IPS-20b (cell line): Measurements from ENCODE around the gene ARPC5L.

ENCODE experiments used
- H3K27ac ChIP-seq: one replicate; pipeline ENCODE4 v1.5.1; 2013; ENCODE audit warnings: low read length
- H3K27me3 ChIP-seq: 2 replicates; pipeline ENCODE4 v1.6.1; 2013; ENCODE audit warnings: mild to moderate bottlenecking, low read length, inconsistent platforms; ENCODE audit not compliant: insufficient read depth
- H3K36me3 ChIP-seq: 2 replicates; pipeline ENCODE4 v1.6.1; 2013; ENCODE audit warnings: low read depth, mild to moderate bottlenecking, inconsistent platforms, low read length, moderate library complexity; ENCODE audit not compliant: insufficient read depth
- H3K4me1 ChIP-seq: 2 replicates; pipeline ENCODE4 v1.6.1; 2013; ENCODE audit warnings: mild to moderate bottlenecking, control low read depth, inconsistent platforms, low read length, moderate library complexity; ENCODE audit not compliant: insufficient read depth
- H3K4me3 ChIP-seq: 2 replicates; pipeline ENCODE4 v1.5.1; 2013; ENCODE audit warnings: mild to moderate bottlenecking, low read length, inconsistent platforms
- H3K9ac ChIP-seq: 2 replicates; pipeline ENCODE4 v1.6.1; 2013; ENCODE audit warnings: low read depth, mild to moderate bottlenecking, inconsistent platforms, low read length, moderate library complexity
- H3K9me3 ChIP-seq: 2 replicates; pipeline ENCODE4 v1.6.1; 2013; ENCODE audit warnings: mild to moderate bottlenecking, low read depth, low read length, inconsistent platforms; ENCODE audit not compliant: insufficient read depth

ARPC5L gene

GRCh38 chr9:124875501-124875900 is 13.6 kb downstream of the ARPC5L start:
- no peak overlapping the region for H3K27ac ChIP-seq
- H3K9me3 ChIP-seq = no peaks in the 10 kb centered on the region
- no peak overlapping the region for H3K4me3 ChIP-seq
- H3K27me3 ChIP-seq = no peaks in the 10 kb centered on the region
- H3K9ac ChIP-seq = no peak overlapping the region
- peaks cover 82% of the 10 kb centered on the region for H3K36me3 ChIP-seq
- H3K4me1 ChIP-seq = peaks cover 13% of the 10 kb centered on the region; the same call in 1 of the 2 replicates

GRCh38 chr9:124877021-124877782 is 15.3 kb downstream of the ARPC5L start:
- Histone ChIP-seq H3K9ac (no peak overlapping the region), H3K4me3 (no peak overlapping the region), H3K9me3 (no peaks in the 10 kb centered on the region), H3K36me3 (peaks cover 67% of the 10 kb centered on the region), H3K27ac (no peak overlapping the region), H3K4me1 (peaks cover 19% of the 10 kb centered on the region), H3K27me3 (no peaks in the 10 kb centered on the region)

- H3K9ac ChIP-seq = no peak overlapping the region
Observed at GRCh38 chr9:124878021-124878420, 16.1 kb downstream of the ARPC5L start.

GRCh38 chr9:124878518-124878917 is 16.6 kb downstream of the ARPC5L start:
- Histone ChIP-seq H3K4me1 (peaks cover 19% of the 10 kb centered on the region), H3K27me3 (no peaks in the 10 kb centered on the region), H3K4me3 (no peak overlapping the region), H3K27ac (no peak overlapping the region), H3K9me3 (no peaks in the 10 kb centered on the region), H3K9ac (no peak overlapping the region), H3K36me3 (peaks cover 56% of the 10 kb centered on the region)

More at GRCh38 chr9:124878021-124878420, 16.1 kb downstream of the ARPC5L start:
- peaks cover 19% of the 10 kb centered on the region for H3K4me1 ChIP-seq
- no peaks in the 10 kb centered on the region for H3K27me3 ChIP-seq
- peaks cover 61% of the 10 kb centered on the region for H3K36me3 ChIP-seq
- no peak overlapping the region for H3K27ac ChIP-seq
- H3K9me3 ChIP-seq = no peaks in the 10 kb centered on the region
- no peak overlapping the region for H3K4me3 ChIP-seq

GRCh38 chr9:124879226-124879625 is 17.3 kb downstream of the ARPC5L start:
- Histone ChIP-seq H3K27ac (no peak overlapping the region), H3K9ac (no peak overlapping the region; the same call in 1 of the 2 replicates), H3K4me3 (no peak overlapping the region), H3K9me3 (no peaks in the 10 kb centered on the region), H3K4me1 (peaks cover 20% of the 10 kb centered on the region), H3K27me3 (no peaks in the 10 kb centered on the region), H3K36me3 (peaks cover 49% of the 10 kb centered on the region)

GRCh38 chr9:124880501-124880900 is 18.6 kb downstream of the ARPC5L start:
- peaks cover 37% of the 10 kb centered on the region for H3K36me3 ChIP-seq

GRCh38 chr9:124881138-124881743 is 19.3 kb downstream of the ARPC5L start:
- Histone ChIP-seq H3K36me3 (peaks cover 30% of the 10 kb centered on the region), H3K27ac (no peak overlapping the region), H3K27me3 (no peaks in the 10 kb centered on the region), H3K9ac (no peak overlapping the region), H3K4me1 (peaks cover 24% of the 10 kb centered on the region), H3K4me3 (peak overlapping the region; percentile 9; the same call in 1 of the 2 replicates), H3K9me3 (no peaks in the 10 kb centered on the region)

More at GRCh38 chr9:124880501-124880900, 18.6 kb downstream of the ARPC5L start:
- H3K27ac ChIP-seq = no peak overlapping the region
- H3K27me3 ChIP-seq = no peaks in the 10 kb centered on the region
- H3K9ac ChIP-seq = no peak overlapping the region; the same call in 1 of the 2 replicates
- peaks cover 24% of the 10 kb centered on the region for H3K4me1 ChIP-seq
- H3K9me3 ChIP-seq = no peaks in the 10 kb centered on the region
- peak overlapping the region; percentile 52 for H3K4me3 ChIP-seq

GRCh38 chr9:124882231-124882630 is 20.3 kb downstream of the ARPC5L start:
- no peak overlapping the region for H3K4me3 ChIP-seq
- no peaks in the 10 kb centered on the region for H3K9me3 ChIP-seq
- H3K9ac ChIP-seq = no peak overlapping the region
- H3K27me3 ChIP-seq = no peaks in the 10 kb centered on the region
- no peak overlapping the region for H3K27ac ChIP-seq
- peaks cover 20% of the 10 kb centered on the region for H3K36me3 ChIP-seq
- peaks cover 24% of the 10 kb centered on the region for H3K4me1 ChIP-seq

GRCh38 chr9:124884376-124884775 is 22.4 kb downstream of the ARPC5L start:
- Histone ChIP-seq H3K36me3 (peaks cover 6% of the 10 kb centered on the region; the same call in 1 of the 2 replicates), H3K9me3 (no peaks in the 10 kb centered on the region), H3K4me1 (peaks cover 23% of the 10 kb centered on the region), H3K9ac (no peak overlapping the region), H3K4me3 (no peak overlapping the region), H3K27me3 (no peaks in the 10 kb centered on the region), H3K27ac (no peak overlapping the region)

- H3K9ac ChIP-seq = no peak overlapping the region
- H3K9me3 ChIP-seq = no peaks in the 10 kb centered on the region
- no peak overlapping the region for H3K27ac ChIP-seq
- H3K36me3 ChIP-seq = peaks cover 6% of the 10 kb centered on the region; the same call in 1 of the 2 replicates
- peaks cover 13% of the 10 kb centered on the region for H3K4me1 ChIP-seq
- H3K27me3 ChIP-seq = no peaks in the 10 kb centered on the region
- H3K4me3 ChIP-seq = no peak overlapping the region
Observed at GRCh38 chr9:124885551-124885950, 23.6 kb downstream of the ARPC5L start.

- H3K27me3 ChIP-seq = no peaks in the 10 kb centered on the region
- H3K27ac ChIP-seq = no peak overlapping the region
- peaks cover 6% of the 10 kb centered on the region for H3K36me3 ChIP-seq
Observed at GRCh38 chr9:124886461-124886860, 24.5 kb downstream of the ARPC5L start.

More at GRCh38 chr9:124886461-124886860, 24.5 kb downstream of the ARPC5L start:
- H3K9me3 ChIP-seq = no peaks in the 10 kb centered on the region
- peaks cover 5% of the 10 kb centered on the region for H3K4me1 ChIP-seq
- no peak overlapping the region for H3K4me3 ChIP-seq
- H3K9ac ChIP-seq = no peak overlapping the region
